H9 (cell line): ENCODE measurements around the gene RPS6KA1. TPM values are rescaled to one million over a fixed set of nuclear protein-coding genes. Genes with fewer than 3 reads are reported as not detected.
A peak's percentile ranks its signal among the peaks of the same experiment; 100 is the strongest.

ENCODE experiments used
- DNase-seq: peaks from one replicate; pipeline ENCODE4 v3.0.0-alpha.2; 2017
- H2AFZ ChIP-seq: one replicate; pipeline ENCODE4 v1.6.1; 2013; ENCODE audit warnings: mild to moderate bottlenecking, low read length, control low read depth, moderate library complexity
- H2AK5ac ChIP-seq: 2 replicates; pipeline ENCODE4 v1.6.1; 2013; ENCODE audit warnings: low read length, control low read depth, mixed read lengths; ENCODE audit not compliant: insufficient read length
- H2BK120ac ChIP-seq: one replicate; pipeline ENCODE4 v1.6.1; 2013; ENCODE audit warnings: low read depth, mild to moderate bottlenecking, low read length, control low read depth, inconsistent platforms; ENCODE audit not compliant: poor library complexity, severe bottlenecking
- H2BK12ac ChIP-seq: 2 replicates; pipeline ENCODE4 v1.6.1; 2013; ENCODE audit warnings: low read length, control low read depth, mixed read lengths, low read depth; ENCODE audit not compliant: insufficient read length
- H2BK15ac ChIP-seq: 2 replicates; pipeline ENCODE4 v1.6.1; 2013; ENCODE audit warnings: low read depth, low read length, control low read depth
- H2BK20ac ChIP-seq: one replicate; pipeline ENCODE4 v1.6.1; 2013; ENCODE audit warnings: low read depth, mild to moderate bottlenecking, low read length, control low read depth, inconsistent platforms; ENCODE audit not compliant: poor library complexity, severe bottlenecking
- H2BK5ac ChIP-seq: 2 replicates; pipeline ENCODE4 v1.6.1; 2013; ENCODE audit warnings: low read length, control low read depth, mixed read lengths; ENCODE audit not compliant: insufficient read length
- H3K14ac ChIP-seq: 2 replicates; pipeline ENCODE4 v1.6.1; 2013; ENCODE audit warnings: low read length, control low read depth; ENCODE audit not compliant: insufficient read depth
- H3K18ac ChIP-seq: 2 replicates; pipeline ENCODE4 v1.6.1; 2013; ENCODE audit warnings: low read depth, mild to moderate bottlenecking, mixed read lengths, low read length, control low read depth; ENCODE audit not compliant: insufficient read length
- H3K23ac ChIP-seq: 2 replicates; pipeline ENCODE4 v1.6.1; 2013; ENCODE audit warnings: low read length, control low read depth, mixed read lengths, low read depth; ENCODE audit not compliant: insufficient read length
- H3K23me2 ChIP-seq: 2 replicates; pipeline ENCODE4 v1.6.1; 2013; ENCODE audit warnings: low read depth, mild to moderate bottlenecking, mixed read lengths, low read length, control low read depth; ENCODE audit not compliant: insufficient read length, poor library complexity, severe bottlenecking
- H3K27ac ChIP-seq: 2 replicates; pipeline ENCODE4 v1.5.1; 2013; ENCODE audit warnings: low read length, control low read depth, mixed read lengths, low read depth; ENCODE audit not compliant: insufficient read length
- H3K27me3 ChIP-seq: 2 replicates; pipeline ENCODE4 v1.6.1; 2013; ENCODE audit warnings: low read length, control low read depth, inconsistent platforms; ENCODE audit not compliant: insufficient read depth
- H3K4ac ChIP-seq: 2 replicates; pipeline ENCODE4 v1.6.1; 2013; ENCODE audit warnings: low read depth, mild to moderate bottlenecking, control low read depth, inconsistent platforms, low read length, moderate library complexity
- H3K4me1 ChIP-seq: 2 replicates; pipeline ENCODE4 v1.6.1; 2013; ENCODE audit warnings: low read length, control low read depth, inconsistent platforms; ENCODE audit not compliant: insufficient read depth
- H3K4me2 ChIP-seq: 2 replicates; pipeline ENCODE4 v1.6.1; 2013; ENCODE audit warnings: low read length, control low read depth, mixed read lengths; ENCODE audit not compliant: insufficient read length, insufficient read depth
- H3K56ac ChIP-seq: 2 replicates; pipeline ENCODE4 v1.6.1; 2013; ENCODE audit warnings: low read depth, mild to moderate bottlenecking, mixed read lengths, low read length, control low read depth; ENCODE audit not compliant: insufficient read length
- H3K79me1 ChIP-seq: 2 replicates; pipeline ENCODE4 v1.6.1; 2013; ENCODE audit warnings: low read depth, mild to moderate bottlenecking, moderate library complexity, low read length, control low read depth, inconsistent platforms; ENCODE audit not compliant: insufficient read depth, poor library complexity, severe bottlenecking
- H3K79me2 ChIP-seq: 2 replicates; pipeline ENCODE4 v1.6.1; 2013; ENCODE audit warnings: low read length, control low read depth, inconsistent platforms; ENCODE audit not compliant: insufficient read depth
- H3K9ac ChIP-seq: 2 replicates; pipeline ENCODE4 v1.6.1; 2013; ENCODE audit warnings: low read length, control low read depth, mixed read lengths; ENCODE audit not compliant: insufficient read length; ENCODE audit errors: extremely low read depth
- H3K9me3 ChIP-seq: one replicate; pipeline ENCODE4 v1.6.1; 2013; ENCODE audit warnings: low read depth, low read length, inconsistent platforms; ENCODE audit not compliant: control insufficient read depth
- H3T11ph ChIP-seq: one replicate; pipeline ENCODE4 v1.6.1; 2013; ENCODE audit warnings: mild to moderate bottlenecking, low read length, control low read depth, inconsistent platforms
- H4K20me1 ChIP-seq: one replicate; pipeline ENCODE4 v1.6.1; 2013; ENCODE audit not compliant: control insufficient read depth, insufficient read length, insufficient read depth
- H4K5ac ChIP-seq: 2 replicates; pipeline ENCODE4 v1.6.1; 2013; ENCODE audit warnings: low read depth, mild to moderate bottlenecking, mixed read lengths, low read length, control low read depth; ENCODE audit not compliant: insufficient read length
- H4K8ac ChIP-seq: replicated peaks from 2 replicates; pipeline ENCODE4 v1.6.1; 2013; ENCODE audit warnings: low read length, control low read depth, mixed read lengths, low read depth; ENCODE audit not compliant: insufficient read length
- H4K91ac ChIP-seq: 2 replicates; pipeline ENCODE4 v1.6.1; 2013; ENCODE audit warnings: low read depth, mild to moderate bottlenecking, moderate library complexity, mixed read lengths, low read length, control low read depth; ENCODE audit not compliant: insufficient read length
- H3K27ac Mint-ChIP-seq, 3 experiments: 2 replicates in 2 of 3; 3 replicates in 1 of 3; pipeline ENCODE4 v1.8.0; 2020 to 2021; ENCODE audit warnings: mixed read lengths in 3 of 3, mild to moderate bottlenecking in 1 of 3, moderate library complexity in 1 of 3
- H3K27me3 Mint-ChIP-seq: 2 replicates; pipeline ENCODE4 v1.8.0; 2021; ENCODE audit warnings: low read depth, mild to moderate bottlenecking, moderate library complexity, mixed read lengths
- H3K36me3 Mint-ChIP-seq, 3 experiments: 2 replicates in 2 of 3; 3 replicates in 1 of 3; pipeline ENCODE4 v1.8.0; 2020 to 2021; ENCODE audit warnings: low read depth in 3 of 3, mixed read lengths in 3 of 3; ENCODE audit not compliant: insufficient read depth in 1 of 3
- H3K4me1 Mint-ChIP-seq, 2 experiments: 2 replicates each; pipeline ENCODE4 v1.8.0; 2020; ENCODE audit warnings: mixed read lengths in 2 of 2
- H3K4me3 Mint-ChIP-seq, 2 experiments: 2 replicates in 1 of 2; 3 replicates in 1 of 2; pipeline ENCODE4 v1.8.0; 2020 to 2021; ENCODE audit warnings: mild to moderate bottlenecking in 2 of 2, mixed read lengths in 2 of 2, moderate library complexity in 1 of 2
- H3K9me3 Mint-ChIP-seq, 2 experiments: 2 replicates in 1 of 2; 3 replicates in 1 of 2; pipeline ENCODE4 v1.8.0; 2020; ENCODE audit warnings: mild to moderate bottlenecking in 2 of 2, mixed read lengths in 2 of 2, moderate library complexity in 1 of 2
- WGBS: extraction: QIAGEN DNeasy Blood & Tissue Kit; methylation state at CpG from one replicate; pipeline ENCODE4 v1.1.7; 2013; ENCODE audit warnings: missing lambda C conversion rate, low lambda C conversion rate, mixed read lengths; ENCODE audit not compliant: insufficient read length; ENCODE audit errors: extremely low coverage; 5-methylcytosine and 5-hydroxymethylcytosine counted together
- total RNA-seq: library from RNA; stranded (reverse); gene quantifications from 2 replicates; pipeline ENCODE4 v1.2.1, GENCODE V29; 2021
- TF ChIP-seq, protein P1 (sequence below): fragments of 200-600 bp; sonication (generic); conservative IDR thresholded peaks from 3 replicates; pipeline ENCODE4 v1.8.0; 2021; ENCODE audit warnings: antibody characterized with exemption, mild to moderate bottlenecking

The RPS6KA1 gene
- total RNA-seq, 1 experiment from 2014 or later: 45.3 TPM

DNA sequence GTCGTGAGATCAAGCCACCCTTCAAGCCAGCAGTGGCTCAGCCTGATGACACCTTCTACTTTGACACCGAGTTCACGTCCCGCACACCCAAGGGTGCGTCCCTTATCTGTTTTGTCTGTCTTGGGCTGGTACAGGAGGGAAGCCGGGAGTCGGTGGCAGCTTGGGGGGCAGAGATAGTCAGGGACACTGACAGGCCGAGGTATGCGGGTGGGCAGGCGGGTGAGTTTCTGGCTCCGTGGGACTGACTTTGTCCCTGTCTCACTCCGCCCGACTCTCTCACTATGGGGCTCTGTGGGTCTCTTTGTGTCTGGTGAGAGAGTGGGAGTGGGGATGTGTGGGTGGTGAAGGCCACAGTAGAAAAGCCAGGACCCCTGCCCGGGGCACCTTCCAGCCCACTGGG lies 27.4 kb downstream of the RPS6KA1 start:
- Histone ChIP-seq H3K9ac (no peak overlapping the region), H4K8ac (no peak overlapping the region), H2BK20ac (no peak overlapping the region), H3K4me1 (no peaks in the 10 kb centered on the region), H4K91ac (no peak overlapping the region), H2BK120ac (no peak overlapping the region), H4K5ac (no peak overlapping the region), H4K20me1 (no peaks in the 10 kb centered on the region), H3T11ph (no peak overlapping the region), H3K14ac (no peak overlapping the region), H3K79me2 (no peaks in the 10 kb centered on the region), H3K56ac (no peak overlapping the region), H3K4me2 (no peak overlapping the region), H2BK5ac (no peak overlapping the region), H2BK15ac (no peak overlapping the region), H3K79me1 (no peaks in the 10 kb centered on the region), H3K27me3 (no peaks in the 10 kb centered on the region), H3K23me2 (no peaks in the 10 kb centered on the region), H3K4ac (no peak overlapping the region), H3K18ac (no peak overlapping the region), H3K23ac (no peak overlapping the region), H3K9me3 (no peaks in the 10 kb centered on the region), H2BK12ac (no peak overlapping the region), H3K27ac (no peak overlapping the region), H2AK5ac (no peak overlapping the region), H2AFZ (no peak overlapping the region)
- TF ChIP-seq, protein P1, sequence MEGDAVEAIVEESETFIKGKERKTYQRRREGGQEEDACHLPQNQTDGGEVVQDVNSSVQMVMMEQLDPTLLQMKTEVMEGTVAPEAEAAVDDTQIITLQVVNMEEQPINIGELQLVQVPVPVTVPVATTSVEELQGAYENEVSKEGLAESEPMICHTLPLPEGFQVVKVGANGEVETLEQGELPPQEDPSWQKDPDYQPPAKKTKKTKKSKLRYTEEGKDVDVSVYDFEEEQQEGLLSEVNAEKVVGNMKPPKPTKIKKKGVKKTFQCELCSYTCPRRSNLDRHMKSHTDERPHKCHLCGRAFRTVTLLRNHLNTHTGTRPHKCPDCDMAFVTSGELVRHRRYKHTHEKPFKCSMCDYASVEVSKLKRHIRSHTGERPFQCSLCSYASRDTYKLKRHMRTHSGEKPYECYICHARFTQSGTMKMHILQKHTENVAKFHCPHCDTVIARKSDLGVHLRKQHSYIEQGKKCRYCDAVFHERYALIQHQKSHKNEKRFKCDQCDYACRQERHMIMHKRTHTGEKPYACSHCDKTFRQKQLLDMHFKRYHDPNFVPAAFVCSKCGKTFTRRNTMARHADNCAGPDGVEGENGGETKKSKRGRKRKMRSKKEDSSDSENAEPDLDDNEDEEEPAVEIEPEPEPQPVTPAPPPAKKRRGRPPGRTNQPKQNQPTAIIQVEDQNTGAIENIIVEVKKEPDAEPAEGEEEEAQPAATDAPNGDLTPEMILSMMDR: no peak
- H3K27me3 Mint-ChIP-seq: no peaks in the 10 kb centered on the region
- WGBS: no CpG with 5 or more reads among the region's 14 CpGs
- H3K4me1 Mint-ChIP-seq: no peaks in the 10 kb centered on the region
- no peak for DNase-seq
- H3K27ac Mint-ChIP-seq: peak overlapping the region in 2 of 3 experiments; percentile 25 to 29; a peak in 1 of 7 replicates
- no peaks in the 10 kb centered on the region for H3K9me3 Mint-ChIP-seq
- no peak overlapping the region for H3K4me3 Mint-ChIP-seq
- H3K36me3 Mint-ChIP-seq: peaks cover 12 to 67% (median 63%) of the 10 kb centered on the region in 3 experiments
